Activated B cell treated with CpG ODN at 0.5 μM for 24 hours (primary cell): ENCODE results near the gene SFT2D3. TPM values are rescaled to one million over a fixed set of nuclear protein-coding genes. Genes with fewer than 3 reads are reported as not detected.
A peak's percentile ranks its signal among the peaks of the same experiment; 100 is the strongest.

Source experiments
- ATAC-seq: fragments of 200-7000 bp; cut with Tn5 transposase; one replicate; pipeline ENCODE4 v1.10.0; 2021; ENCODE audit warnings: low read depth, mild to moderate bottlenecking, moderate library complexity
- CTCF ChIA-PET: fragments of 350-600 bp; sonication (Branson Sonifier 250); formaldehyde crosslinking; loops from one replicate; lab custom pipeline; 2021; ENCODE audit warnings: antibody characterized with exemption; lab: Charles Lee
- POLR2A ChIA-PET: fragments of 350-600 bp; sonication (Branson Sonifier 250); formaldehyde crosslinking; loops from one replicate; lab custom pipeline; 2021; ENCODE audit warnings: antibody characterized with exemption; lab: Charles Lee
- DNase-seq: peaks from one replicate; pipeline ENCODE4 v3.0.0; 2022
- H3K27ac Mint-ChIP-seq: one replicate; pipeline ENCODE4 v1.8.0; 2020; ENCODE audit warnings: mixed read lengths
- H3K27me3 Mint-ChIP-seq: one replicate; pipeline ENCODE4 v1.8.0; 2021; ENCODE audit warnings: mixed read lengths
- H3K36me3 Mint-ChIP-seq: one replicate; pipeline ENCODE4 v1.8.0; 2021; ENCODE audit warnings: low read depth, mixed read lengths
- H3K4me1 Mint-ChIP-seq: one replicate; pipeline ENCODE4 v1.8.0; 2021; ENCODE audit warnings: mixed read lengths
- H3K4me3 Mint-ChIP-seq: one replicate; pipeline ENCODE4 v1.8.0; 2020; ENCODE audit warnings: mild to moderate bottlenecking, mixed read lengths
- H3K9me3 Mint-ChIP-seq: one replicate; pipeline ENCODE4 v1.8.0; 2020; ENCODE audit warnings: mixed read lengths
- CTCF ChIP-seq: fragments of 200-600 bp; IDR thresholded peaks from one replicate; pipeline ENCODE4 v1.8.0; 2022; ENCODE audit warnings: antibody characterized with exemption, mild to moderate bottlenecking
- intact Hi-C: fragments of 100-400 bp; cut with micrococcal nuclease; formaldehyde crosslinking; loops from one replicate; pipeline ENCODE4 v1.15.1; 2024
- total RNA-seq: library from RNA; stranded (reverse); gene quantifications from 2 replicates; pipeline ENCODE4 v1.2.3, GENCODE V29; 2022

The SFT2D3 gene
- total RNA-seq, 1 donor from 2014 or later = 10.1 TPM

DNA sequence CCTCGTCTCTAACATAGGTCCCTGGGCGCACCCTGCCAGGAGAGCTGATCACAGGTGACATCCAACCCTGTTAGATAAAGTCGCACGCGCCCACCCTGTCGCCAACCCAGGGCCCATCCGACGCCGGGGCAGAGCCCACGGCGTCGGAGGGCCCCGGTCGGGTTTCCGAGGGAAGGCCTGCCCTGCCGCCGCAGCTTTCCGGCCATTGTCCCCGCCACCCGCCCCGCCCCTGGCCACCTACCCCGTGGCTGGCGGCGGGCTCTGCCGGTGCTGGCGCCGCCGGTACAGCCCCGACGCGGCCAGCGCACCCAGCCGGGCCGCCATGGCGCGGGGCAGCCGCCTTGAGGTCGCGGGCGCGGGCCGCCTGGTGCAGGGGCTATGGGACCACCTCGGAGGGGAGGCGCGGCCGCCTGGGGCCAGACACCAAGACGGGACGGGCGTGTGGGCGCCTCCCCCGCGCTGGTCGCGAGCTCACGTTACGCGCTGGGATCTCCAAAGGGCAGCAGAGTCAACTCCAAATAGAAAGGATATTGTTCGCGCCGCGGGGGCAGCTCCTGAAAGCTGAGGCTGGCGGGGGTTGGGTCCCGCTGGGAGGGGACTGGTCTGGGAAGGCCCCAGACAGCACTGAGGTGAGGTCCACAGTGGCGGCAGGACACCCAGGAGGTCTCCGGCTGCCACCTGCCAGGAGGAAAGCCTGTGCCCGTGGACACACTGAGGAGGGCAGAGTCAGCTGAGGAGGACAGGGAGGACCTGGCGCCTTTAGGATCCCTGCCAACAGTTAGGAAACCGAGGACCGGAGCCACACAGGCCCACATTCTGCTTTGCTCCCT is 37.0 kb upstream of the SFT2D3 start:
- no peaks in the 10 kb centered on the region for H3K9me3 Mint-ChIP-seq
- POLR2A ChIA-PET = no interaction called here
- DNase-seq (no peak), ATAC-seq (peak; percentile 34)
- peaks cover 44% of the 10 kb centered on the region for H3K27me3 Mint-ChIP-seq
- H3K27ac Mint-ChIP-seq = no peak overlapping the region
- intact Hi-C loops = no loop called here
- peaks cover 9% of the 10 kb centered on the region for H3K4me1 Mint-ChIP-seq
- H3K36me3 Mint-ChIP-seq = no peaks in the 10 kb centered on the region
- CTCF ChIA-PET = no interaction called here
- TF ChIP-seq CTCF = no peak
- H3K4me3 Mint-ChIP-seq = no peak overlapping the region

- TF ChIP-seq CTCF = no peak
- H3K27ac Mint-ChIP-seq = no peak overlapping the region
- CTCF ChIA-PET = no interaction called here
- intact Hi-C loops = no loop called here
- POLR2A ChIA-PET = no interaction called here
- peaks cover 46% of the 10 kb centered on the region for H3K27me3 Mint-ChIP-seq
- DNase-seq (no peak), ATAC-seq (no peak)
- peaks cover 5% of the 10 kb centered on the region for H3K4me1 Mint-ChIP-seq
- H3K9me3 Mint-ChIP-seq = no peaks in the 10 kb centered on the region
- H3K4me3 Mint-ChIP-seq = no peak overlapping the region
- H3K36me3 Mint-ChIP-seq = no peaks in the 10 kb centered on the region
Observed at GRCh38 chr2:127664895-127665225, 36.4 kb upstream of the SFT2D3 start.

DNA sequence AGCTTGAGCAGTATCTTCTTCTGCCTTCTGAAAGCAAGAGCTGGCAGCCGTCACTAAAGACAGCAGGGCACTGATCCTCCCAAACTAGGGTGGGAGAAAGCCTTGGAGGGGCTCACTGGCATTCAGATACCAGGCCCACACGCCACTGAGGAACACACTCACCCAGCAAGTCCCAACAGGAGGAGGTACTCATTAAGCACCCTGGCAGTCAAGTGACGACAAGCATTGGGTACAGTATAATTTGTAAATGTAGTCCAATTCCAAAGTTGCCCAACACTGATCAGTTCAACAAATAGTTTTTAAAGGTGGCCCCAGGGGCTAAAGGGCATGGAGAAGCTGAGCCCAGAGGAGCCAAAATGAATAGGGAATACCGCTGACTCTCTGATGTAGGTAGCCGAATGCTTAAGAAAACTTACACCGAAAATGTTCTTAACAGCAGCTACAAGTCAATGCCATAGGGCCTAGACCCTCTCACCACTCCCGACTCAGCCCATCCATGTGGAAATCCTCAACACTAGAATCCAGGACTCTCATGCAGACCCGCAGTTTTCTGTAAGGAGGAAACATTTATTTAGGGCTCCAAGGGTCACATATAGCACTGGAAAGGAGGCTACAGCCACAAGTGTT is 35.9 kb upstream of the SFT2D3 start:
- no peak overlapping the region for H3K27ac Mint-ChIP-seq
- peaks cover 3% of the 10 kb centered on the region for H3K4me1 Mint-ChIP-seq
- POLR2A ChIA-PET = no interaction called here
- intact Hi-C loops = no loop called here
- ATAC-seq = no peak
- CTCF ChIA-PET = no interaction called here
- no peaks in the 10 kb centered on the region for H3K36me3 Mint-ChIP-seq
- no peaks in the 10 kb centered on the region for H3K9me3 Mint-ChIP-seq
- no peak for TF ChIP-seq CTCF
- H3K4me3 Mint-ChIP-seq = no peak overlapping the region
- peaks cover 45% of the 10 kb centered on the region for H3K27me3 Mint-ChIP-seq
- no peak for DNase-seq

DNA sequence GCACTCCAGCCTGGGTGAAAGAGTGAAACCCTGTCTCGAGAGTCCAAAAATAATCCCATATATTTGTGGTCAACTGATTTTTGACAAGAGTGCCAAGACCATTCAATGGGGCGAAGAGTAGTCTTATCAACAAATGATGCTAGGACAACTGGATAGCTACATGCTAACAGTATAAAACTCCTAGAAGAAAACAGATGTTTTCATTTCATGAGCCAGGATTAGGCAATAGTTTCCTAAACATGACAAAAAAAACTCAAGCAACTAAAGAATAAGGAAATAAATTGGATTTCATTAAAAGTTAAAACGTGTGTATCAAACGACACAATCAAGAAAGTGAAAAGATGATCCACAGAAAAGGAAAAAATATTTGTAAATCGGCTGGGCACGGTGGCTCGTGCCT is 32.2 kb upstream of the SFT2D3 start:
- Mint-ChIP-seq H3K27me3 (peaks cover 47% of the 10 kb centered on the region), H3K4me3 (no peak overlapping the region), H3K4me1 (no peaks in the 10 kb centered on the region), H3K9me3 (no peaks in the 10 kb centered on the region), H3K36me3 (no peaks in the 10 kb centered on the region), H3K27ac (no peak overlapping the region)
- CTCF ChIA-PET = no interaction called here
- no peak for TF ChIP-seq CTCF
- ATAC-seq (no peak), DNase-seq (no peak)
- intact Hi-C loops = no loop called here
- POLR2A ChIA-PET = no interaction called here

DNA sequence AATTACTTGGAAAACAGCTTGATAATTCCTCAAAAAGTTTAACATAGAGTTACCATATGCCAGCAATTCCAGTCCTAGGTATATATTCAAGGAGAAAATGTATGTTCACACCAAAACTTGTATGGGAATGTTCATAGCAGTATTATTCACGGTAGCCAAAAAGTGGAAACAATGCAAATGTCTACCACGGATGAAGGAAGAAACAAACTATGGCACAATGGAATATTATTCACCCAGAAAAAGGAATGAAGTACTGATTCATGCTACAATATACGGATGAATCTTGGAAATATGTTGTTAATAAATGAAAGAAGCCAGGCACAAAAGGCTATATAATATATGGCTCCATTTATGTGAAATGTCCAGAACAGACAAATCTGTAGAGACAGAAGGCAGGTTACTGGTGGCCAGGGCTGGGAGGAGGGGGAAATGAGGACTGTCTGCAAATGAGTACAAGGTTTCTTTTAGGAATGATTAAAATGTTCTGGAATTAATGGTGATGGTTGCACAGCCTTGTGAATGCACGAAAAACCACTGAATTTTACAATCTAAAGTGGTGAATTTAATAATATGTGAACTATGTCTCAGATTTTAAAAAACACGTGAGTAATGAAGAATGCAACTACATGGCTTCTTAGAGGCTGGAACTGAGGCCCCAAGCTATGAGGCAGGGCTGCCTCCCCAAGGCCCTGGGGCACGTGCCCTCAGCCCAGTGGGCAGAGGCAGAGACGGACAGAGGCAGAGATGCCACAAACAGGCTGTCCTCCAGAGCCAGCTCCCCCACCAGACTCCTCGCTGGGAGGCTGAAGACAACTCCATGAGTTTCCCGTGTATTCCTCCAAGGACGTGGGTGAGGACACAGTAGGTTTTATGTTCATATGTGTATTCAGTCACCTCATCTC is 31.0 kb upstream of the SFT2D3 start:
- no peak overlapping the region for H3K4me3 Mint-ChIP-seq
- H3K4me1 Mint-ChIP-seq = peaks cover 4% of the 10 kb centered on the region
- H3K27me3 Mint-ChIP-seq = peaks cover 44% of the 10 kb centered on the region
- no peaks in the 10 kb centered on the region for H3K36me3 Mint-ChIP-seq
- ChIA-PET POLR2A (interaction anchor here (0.7 kb wide), 1 partner anchor 136 kb away, joined by 3 read pairs; no protein-coding TSS in a partner anchor), CTCF (no interaction called here)
- intact Hi-C loops = no loop called here
- ATAC-seq (no peak), DNase-seq (no peak)
- no peak for TF ChIP-seq CTCF
- H3K27ac Mint-ChIP-seq = no peak overlapping the region
- H3K9me3 Mint-ChIP-seq = no peaks in the 10 kb centered on the region
